PC-3 (cell line): Measurements from ENCODE around the gene SLC41A2.

Source experiments
- EZH2 ChIP-seq: fragments of 300-600 bp; sonication (generic); IDR thresholded peaks from one replicate; pipeline ENCODE4 v1.6.1; 2017; ENCODE audit warnings: antibody characterized with exemption, mild to moderate bottlenecking, low read length; ENCODE audit not compliant: unreplicated experiment
- EZH2phosphoT487 ChIP-seq: fragments of 300-600 bp; sonication (generic); IDR thresholded peaks from 2 replicates; pipeline ENCODE4 v1.6.1; 2018; ENCODE audit warnings: mild to moderate bottlenecking, antibody characterized with exemption, low read length, borderline replicate concordance
- TF ChIP-seq, protein P1 (sequence below): fragments of 300-600 bp; sonication (generic); conservative IDR thresholded peaks from 2 replicates; pipeline ENCODE4 v1.5.1; 2017; ENCODE audit warnings: antibody characterized with exemption, low read depth, mild to moderate bottlenecking, low read length

DNA sequence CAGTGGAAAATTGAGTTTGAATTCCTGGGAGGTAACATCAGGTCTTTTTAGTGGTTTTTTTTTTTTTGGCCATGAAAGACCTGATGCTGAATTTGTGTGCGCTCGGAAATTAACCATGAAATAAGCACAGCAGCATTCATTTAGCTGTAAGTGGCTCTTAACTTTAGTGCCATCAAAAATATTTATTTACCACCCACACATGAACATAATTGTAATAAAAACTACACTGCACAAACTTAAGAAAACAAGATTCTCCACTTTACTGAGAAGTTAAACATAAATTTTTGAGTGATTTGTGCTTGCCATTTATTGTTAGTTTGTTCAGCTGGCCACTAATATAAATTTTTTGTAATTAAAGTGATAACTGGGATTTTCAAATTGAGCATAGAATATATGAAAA, 2.4 kb downstream of the SLC41A2 start:
- TF ChIP-seq, protein P1, sequence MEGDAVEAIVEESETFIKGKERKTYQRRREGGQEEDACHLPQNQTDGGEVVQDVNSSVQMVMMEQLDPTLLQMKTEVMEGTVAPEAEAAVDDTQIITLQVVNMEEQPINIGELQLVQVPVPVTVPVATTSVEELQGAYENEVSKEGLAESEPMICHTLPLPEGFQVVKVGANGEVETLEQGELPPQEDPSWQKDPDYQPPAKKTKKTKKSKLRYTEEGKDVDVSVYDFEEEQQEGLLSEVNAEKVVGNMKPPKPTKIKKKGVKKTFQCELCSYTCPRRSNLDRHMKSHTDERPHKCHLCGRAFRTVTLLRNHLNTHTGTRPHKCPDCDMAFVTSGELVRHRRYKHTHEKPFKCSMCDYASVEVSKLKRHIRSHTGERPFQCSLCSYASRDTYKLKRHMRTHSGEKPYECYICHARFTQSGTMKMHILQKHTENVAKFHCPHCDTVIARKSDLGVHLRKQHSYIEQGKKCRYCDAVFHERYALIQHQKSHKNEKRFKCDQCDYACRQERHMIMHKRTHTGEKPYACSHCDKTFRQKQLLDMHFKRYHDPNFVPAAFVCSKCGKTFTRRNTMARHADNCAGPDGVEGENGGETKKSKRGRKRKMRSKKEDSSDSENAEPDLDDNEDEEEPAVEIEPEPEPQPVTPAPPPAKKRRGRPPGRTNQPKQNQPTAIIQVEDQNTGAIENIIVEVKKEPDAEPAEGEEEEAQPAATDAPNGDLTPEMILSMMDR: no peak
- TF ChIP-seq EZH2phosphoT487 (no peak), EZH2 (no peak)
